ENCODE data around the gene GP1BB. TPM values are rescaled to one million over a fixed set of nuclear protein-coding genes. Genes with fewer than 3 reads are reported as not detected.

GP1BB gene
- total and polyA plus RNA-seq, 2 donors (not counting 3 experiments of a cell fraction or from before 2014, with no cell fraction given), result 1.7 to 6.2 TPM

DNA sequence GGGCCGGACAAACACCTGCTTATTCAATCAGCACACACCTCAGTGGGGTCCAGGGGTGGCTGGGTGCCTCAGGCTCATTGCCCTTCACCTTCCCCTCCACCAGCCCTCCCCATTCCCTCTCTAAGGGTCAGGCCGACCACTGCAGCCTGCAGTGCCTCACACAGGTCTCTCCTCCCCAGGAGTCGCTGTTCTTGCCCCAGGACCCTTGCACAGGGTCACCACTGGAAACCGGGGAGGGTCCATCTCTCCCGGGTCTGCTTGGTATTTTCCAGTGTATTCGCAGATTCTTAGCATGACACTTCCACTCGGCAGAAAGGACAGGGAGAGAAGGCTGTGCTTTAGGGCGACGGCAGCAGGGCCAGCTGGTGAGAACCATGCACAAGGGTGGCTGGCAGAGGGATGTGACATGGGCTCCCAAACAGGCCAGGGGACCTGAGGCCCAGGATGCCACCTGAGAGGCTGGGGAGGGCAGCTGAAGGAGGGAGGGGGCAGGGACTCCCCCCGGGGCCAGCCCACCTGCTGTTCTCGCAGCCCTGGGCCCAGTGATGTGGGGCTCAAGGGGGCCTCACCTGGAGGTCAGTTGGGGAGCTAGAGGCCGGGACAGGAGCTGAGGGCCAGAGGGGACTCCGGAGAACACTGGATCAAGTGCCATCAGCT lies 21.1 kb downstream of the GP1BB start:
- ChIA-PET POLR2A (no interaction called here), CTCF (interaction anchor here (1.2 to 3.4 kb wide), 3 partner anchors 14 to 166 kb away, joined by 3 to 32 read pairs (median 19); no protein-coding TSS in a partner anchor)
- no peak overlapping the region for H3K4me3 ChIP-seq (replicated peaks in 1 of 3; ENCODE audit: insufficient read depth in 1 of 3, low read depth in 1 of 3, low read length in 3 of 3)
- intact Hi-C loops (cut with micrococcal nuclease), result no loop called here
- DNase-seq (ENCODE audit: low read depth, low spot score) (no peak), FAIRE-seq (no peak)
- no peaks in the 10 kb centered on the region for H3K79me2 ChIP-seq (ENCODE audit: control insufficient read depth, insufficient read depth, low read length)
- dilution Hi-C loops (cut with MboI; ENCODE audit: extremely low pct_ligation_motif_present, low sequenced_read_pairs), result no loop called here
- H3K4me1 ChIP-seq (ENCODE audit: control insufficient read depth, extremely low read depth, insufficient read depth, low read length), result peaks cover 9% of the 10 kb centered on the region
- H3K36me3 ChIP-seq (ENCODE audit: control insufficient read depth in 2 of 2, extremely low read depth in 1 of 2, insufficient read depth in 2 of 2, low read length in 2 of 2), result no peaks in the 10 kb centered on the region
- no peak overlapping the region for H3K27ac ChIP-seq (ENCODE audit: insufficient read depth, low read depth, low read length)
- H3K4me2 ChIP-seq (ENCODE audit: insufficient read depth, low read length), result no peak overlapping the region
- no peaks in the 10 kb centered on the region for H4K20me1 ChIP-seq (replicated peaks; ENCODE audit: control insufficient read depth, extremely low read depth, insufficient read depth, low read length)
- H2AFZ ChIP-seq (ENCODE audit: low read depth, low read length), result no peak overlapping the region
- H3K9me3 ChIP-seq (replicated peaks; ENCODE audit: control insufficient read depth, insufficient read depth, low read length), result no peaks in the 10 kb centered on the region
- H3K9ac ChIP-seq (replicated peaks; ENCODE audit: extremely low read depth, insufficient read depth, low read length), result no peak overlapping the region
- BruUV-seq (replicated peaks), result no TSS peak
- H3K9me1 ChIP-seq (replicated peaks; ENCODE audit: control insufficient read depth, extremely low read depth, insufficient read depth, low read length), result no peaks in the 10 kb centered on the region
- TF ChIP-seq GATA2 (IDR thresholded peaks at IDR 0.05; ENCODE audit: insufficient read depth, insufficient read length, low read depth, low read length) (no peak), POLR2AphosphoS5 (IDR thresholded peaks at IDR 0.05; ENCODE audit: insufficient read depth, low read depth, low read length) (no peak), FOS (IDR thresholded peaks at IDR 0.05; ENCODE audit: borderline replicate concordance, insufficient read depth, low read length) (no peak), MYC (IDR thresholded peaks at IDR 0.05; ENCODE audit: low read depth, low read length) (no peak), POLR2A (IDR thresholded peaks at IDR 0.05; ENCODE audit: low read depth, low read length) (no peak), EZH2 (IDR thresholded peaks at IDR 0.05; ENCODE audit: borderline replicate concordance, low read depth, low read length, severe bottlenecking) (no peak), JUN (IDR thresholded peaks at IDR 0.05; ENCODE audit: borderline replicate concordance, insufficient read depth, insufficient read length, low read depth) (no peak)
- TF ChIP-seq, protein P1, sequence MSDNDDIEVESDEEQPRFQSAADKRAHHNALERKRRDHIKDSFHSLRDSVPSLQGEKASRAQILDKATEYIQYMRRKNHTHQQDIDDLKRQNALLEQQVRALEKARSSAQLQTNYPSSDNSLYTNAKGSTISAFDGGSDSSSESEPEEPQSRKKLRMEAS (IDR thresholded peaks at IDR 0.05; ENCODE audit: insufficient read depth, insufficient read length), result no peak
- TF ChIP-seq, protein P2, sequence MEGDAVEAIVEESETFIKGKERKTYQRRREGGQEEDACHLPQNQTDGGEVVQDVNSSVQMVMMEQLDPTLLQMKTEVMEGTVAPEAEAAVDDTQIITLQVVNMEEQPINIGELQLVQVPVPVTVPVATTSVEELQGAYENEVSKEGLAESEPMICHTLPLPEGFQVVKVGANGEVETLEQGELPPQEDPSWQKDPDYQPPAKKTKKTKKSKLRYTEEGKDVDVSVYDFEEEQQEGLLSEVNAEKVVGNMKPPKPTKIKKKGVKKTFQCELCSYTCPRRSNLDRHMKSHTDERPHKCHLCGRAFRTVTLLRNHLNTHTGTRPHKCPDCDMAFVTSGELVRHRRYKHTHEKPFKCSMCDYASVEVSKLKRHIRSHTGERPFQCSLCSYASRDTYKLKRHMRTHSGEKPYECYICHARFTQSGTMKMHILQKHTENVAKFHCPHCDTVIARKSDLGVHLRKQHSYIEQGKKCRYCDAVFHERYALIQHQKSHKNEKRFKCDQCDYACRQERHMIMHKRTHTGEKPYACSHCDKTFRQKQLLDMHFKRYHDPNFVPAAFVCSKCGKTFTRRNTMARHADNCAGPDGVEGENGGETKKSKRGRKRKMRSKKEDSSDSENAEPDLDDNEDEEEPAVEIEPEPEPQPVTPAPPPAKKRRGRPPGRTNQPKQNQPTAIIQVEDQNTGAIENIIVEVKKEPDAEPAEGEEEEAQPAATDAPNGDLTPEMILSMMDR (IDR thresholded peaks at IDR 0.05; ENCODE audit: extremely low read depth in 1 of 2, insufficient read depth in 1 of 2, low read depth in 1 of 2, low read length in 2 of 2), result no peak
- H3K27me3 ChIP-seq (ENCODE audit: control insufficient read depth in 2 of 2, insufficient read depth in 2 of 2, low read length in 2 of 2), result no peaks in the 10 kb centered on the region

Measured in endothelial cell of umbilical vein (primary cell).